ENCODE results near the gene BCAS3. TPM values are rescaled to one million over a fixed set of nuclear protein-coding genes. Genes with fewer than 3 reads are reported as not detected.

Gene BCAS3
- polyA plus RNA-seq, 1 donor from 2014 or later = 21.6 TPM

DNA sequence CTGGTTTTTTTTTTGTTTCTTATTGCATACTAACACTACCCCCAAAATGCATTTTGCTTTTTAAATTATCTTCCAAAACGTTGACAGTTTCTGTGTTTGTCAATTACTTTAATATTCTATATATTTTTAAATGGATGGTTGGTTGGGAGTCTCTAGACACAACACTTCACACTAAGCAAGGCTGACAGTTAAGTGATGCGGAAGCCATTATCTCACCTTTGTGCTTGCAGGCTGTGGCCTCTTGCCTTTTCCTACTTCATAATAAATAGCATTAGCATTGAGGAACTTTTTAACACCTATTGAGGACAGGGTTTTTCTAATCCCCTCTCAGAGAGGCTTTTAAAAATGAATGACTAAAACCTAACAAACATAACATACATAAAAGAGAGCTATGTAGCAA is 441.2 kb downstream of the BCAS3 start:
- no peak overlapping the region for H3K4me3 ChIP-seq (ENCODE audit: low read length)
- H3F3A ChIP-seq (ENCODE audit: insufficient read depth, low read length, poor library complexity, severe bottlenecking) = no peaks in the 10 kb centered on the region
- H3K9me2 ChIP-seq (ENCODE audit: insufficient read depth, low read length) = no peaks in the 10 kb centered on the region
- no peaks in the 10 kb centered on the region for H4K20me1 ChIP-seq (ENCODE audit: insufficient read depth)
- no peak overlapping the region for H3K4me2 ChIP-seq (ENCODE audit: low read length)
- no peak overlapping the region for H3K27ac ChIP-seq (ENCODE audit: low read length)
- H3K27me3 ChIP-seq (ENCODE audit: insufficient read depth, low read depth, low read length) = no peaks in the 10 kb centered on the region
- no peaks in the 10 kb centered on the region for H3K9me3 ChIP-seq (ENCODE audit: low read length)
- H3K9ac ChIP-seq (ENCODE audit: low read length) = no peak overlapping the region
- H2AFZ ChIP-seq (ENCODE audit: low read depth, low read length) = no peak overlapping the region
- TF ChIP-seq TAF1 (IDR thresholded peaks at IDR 0.05; ENCODE audit: low read depth) (no peak), MXI1 (conservative IDR thresholded peaks at IDR 0.05; ENCODE audit: poor library complexity, severe bottlenecking) (no peak), RAD21 (conservative IDR thresholded peaks at IDR 0.05) (no peak), EP300 (conservative IDR thresholded peaks at IDR 0.05; ENCODE audit: poor library complexity, severe bottlenecking) (no peak)
- no peaks in the 10 kb centered on the region for H3K36me3 ChIP-seq (ENCODE audit: insufficient read depth, low read length)
- no peaks in the 10 kb centered on the region for H3K79me2 ChIP-seq (replicated peaks; ENCODE audit: insufficient read depth, low read length)

DNA sequence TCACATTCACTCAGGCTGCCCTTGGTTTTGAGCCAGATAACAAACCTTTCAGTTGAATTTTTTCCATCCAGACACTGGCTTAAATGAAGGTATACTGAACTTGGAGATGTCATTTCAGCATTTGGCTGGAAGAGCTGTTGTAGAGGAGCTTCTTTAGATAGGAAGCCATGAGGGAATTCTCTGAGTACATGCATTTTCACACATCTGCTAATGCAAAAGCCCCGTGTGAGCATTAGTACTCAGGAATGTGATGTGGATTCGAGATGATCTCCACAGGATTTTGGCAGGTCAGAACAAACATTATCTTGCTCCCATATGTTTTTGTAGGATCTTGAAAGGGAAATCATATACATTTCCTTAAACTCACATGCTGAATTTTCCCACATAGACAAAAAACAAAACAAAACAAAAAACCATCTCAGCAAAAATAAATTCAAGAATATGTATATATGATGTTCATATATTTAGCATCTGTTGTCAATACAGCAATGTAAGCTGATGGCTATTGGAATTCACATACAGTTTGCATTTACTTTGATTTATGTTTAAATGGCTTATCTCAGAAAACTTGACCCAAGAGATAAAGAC is 444.8 kb downstream of the BCAS3 start:
- Histone ChIP-seq H3K9me3 (ENCODE audit: low read length) (no peaks in the 10 kb centered on the region), H3K4me2 (ENCODE audit: low read length) (no peak overlapping the region), H3K9me2 (ENCODE audit: insufficient read depth, low read length) (no peaks in the 10 kb centered on the region), H3K36me3 (ENCODE audit: insufficient read depth, low read length) (no peaks in the 10 kb centered on the region), H4K20me1 (ENCODE audit: insufficient read depth) (no peaks in the 10 kb centered on the region), H2AFZ (ENCODE audit: low read depth, low read length) (no peak overlapping the region), H3K27ac (ENCODE audit: low read length) (no peak overlapping the region), H3K79me2 (replicated peaks; ENCODE audit: insufficient read depth, low read length) (no peaks in the 10 kb centered on the region), H3K9ac (ENCODE audit: low read length) (no peak overlapping the region), H3F3A (ENCODE audit: insufficient read depth, low read length, poor library complexity, severe bottlenecking) (no peaks in the 10 kb centered on the region), H3K4me3 (ENCODE audit: low read length) (no peak overlapping the region), H3K27me3 (ENCODE audit: insufficient read depth, low read depth, low read length) (no peaks in the 10 kb centered on the region)
- TF ChIP-seq TAF1 (IDR thresholded peaks at IDR 0.05; ENCODE audit: low read depth) (no peak), EP300 (conservative IDR thresholded peaks at IDR 0.05; ENCODE audit: poor library complexity, severe bottlenecking) (no peak), SMC3 (conservative IDR thresholded peaks at IDR 0.05; ENCODE audit: poor library complexity) (no peak), RAD21 (conservative IDR thresholded peaks at IDR 0.05) (no peak), POLR2AphosphoS5 (IDR thresholded peaks at IDR 0.05) (no peak), EZH2 (IDR thresholded peaks at IDR 0.05; ENCODE audit: borderline replicate concordance, insufficient read depth, low read length, poor library complexity, severe bottlenecking) (no peak), MXI1 (conservative IDR thresholded peaks at IDR 0.05; ENCODE audit: poor library complexity, severe bottlenecking) (no peak)
- TF ChIP-seq, protein P1, sequence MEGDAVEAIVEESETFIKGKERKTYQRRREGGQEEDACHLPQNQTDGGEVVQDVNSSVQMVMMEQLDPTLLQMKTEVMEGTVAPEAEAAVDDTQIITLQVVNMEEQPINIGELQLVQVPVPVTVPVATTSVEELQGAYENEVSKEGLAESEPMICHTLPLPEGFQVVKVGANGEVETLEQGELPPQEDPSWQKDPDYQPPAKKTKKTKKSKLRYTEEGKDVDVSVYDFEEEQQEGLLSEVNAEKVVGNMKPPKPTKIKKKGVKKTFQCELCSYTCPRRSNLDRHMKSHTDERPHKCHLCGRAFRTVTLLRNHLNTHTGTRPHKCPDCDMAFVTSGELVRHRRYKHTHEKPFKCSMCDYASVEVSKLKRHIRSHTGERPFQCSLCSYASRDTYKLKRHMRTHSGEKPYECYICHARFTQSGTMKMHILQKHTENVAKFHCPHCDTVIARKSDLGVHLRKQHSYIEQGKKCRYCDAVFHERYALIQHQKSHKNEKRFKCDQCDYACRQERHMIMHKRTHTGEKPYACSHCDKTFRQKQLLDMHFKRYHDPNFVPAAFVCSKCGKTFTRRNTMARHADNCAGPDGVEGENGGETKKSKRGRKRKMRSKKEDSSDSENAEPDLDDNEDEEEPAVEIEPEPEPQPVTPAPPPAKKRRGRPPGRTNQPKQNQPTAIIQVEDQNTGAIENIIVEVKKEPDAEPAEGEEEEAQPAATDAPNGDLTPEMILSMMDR (IDR thresholded peaks at IDR 0.05; ENCODE audit: poor library complexity, severe bottlenecking) = no peak
- TF ChIP-seq, protein P2, sequence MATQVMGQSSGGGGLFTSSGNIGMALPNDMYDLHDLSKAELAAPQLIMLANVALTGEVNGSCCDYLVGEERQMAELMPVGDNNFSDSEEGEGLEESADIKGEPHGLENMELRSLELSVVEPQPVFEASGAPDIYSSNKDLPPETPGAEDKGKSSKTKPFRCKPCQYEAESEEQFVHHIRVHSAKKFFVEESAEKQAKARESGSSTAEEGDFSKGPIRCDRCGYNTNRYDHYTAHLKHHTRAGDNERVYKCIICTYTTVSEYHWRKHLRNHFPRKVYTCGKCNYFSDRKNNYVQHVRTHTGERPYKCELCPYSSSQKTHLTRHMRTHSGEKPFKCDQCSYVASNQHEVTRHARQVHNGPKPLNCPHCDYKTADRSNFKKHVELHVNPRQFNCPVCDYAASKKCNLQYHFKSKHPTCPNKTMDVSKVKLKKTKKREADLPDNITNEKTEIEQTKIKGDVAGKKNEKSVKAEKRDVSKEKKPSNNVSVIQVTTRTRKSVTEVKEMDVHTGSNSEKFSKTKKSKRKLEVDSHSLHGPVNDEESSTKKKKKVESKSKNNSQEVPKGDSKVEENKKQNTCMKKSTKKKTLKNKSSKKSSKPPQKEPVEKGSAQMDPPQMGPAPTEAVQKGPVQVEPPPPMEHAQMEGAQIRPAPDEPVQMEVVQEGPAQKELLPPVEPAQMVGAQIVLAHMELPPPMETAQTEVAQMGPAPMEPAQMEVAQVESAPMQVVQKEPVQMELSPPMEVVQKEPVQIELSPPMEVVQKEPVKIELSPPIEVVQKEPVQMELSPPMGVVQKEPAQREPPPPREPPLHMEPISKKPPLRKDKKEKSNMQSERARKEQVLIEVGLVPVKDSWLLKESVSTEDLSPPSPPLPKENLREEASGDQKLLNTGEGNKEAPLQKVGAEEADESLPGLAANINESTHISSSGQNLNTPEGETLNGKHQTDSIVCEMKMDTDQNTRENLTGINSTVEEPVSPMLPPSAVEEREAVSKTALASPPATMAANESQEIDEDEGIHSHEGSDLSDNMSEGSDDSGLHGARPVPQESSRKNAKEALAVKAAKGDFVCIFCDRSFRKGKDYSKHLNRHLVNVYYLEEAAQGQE (IDR thresholded peaks at IDR 0.05; ENCODE audit: borderline replicate concordance) = no peak
